Measurements from ENCODE around the gene CD19. TPM values are rescaled to one million over a fixed set of nuclear protein-coding genes. Genes with fewer than 3 reads are reported as not detected.
"Not testable (repeated sequence)": the region's sequence is repeated elsewhere in the genome, so short reads cannot be mapped to it uniquely, and the experiment has no call there.

Gene CD19
- total RNA-seq, 2 donors from 2014 or later: 0.64 to 1.2 TPM

DNA sequence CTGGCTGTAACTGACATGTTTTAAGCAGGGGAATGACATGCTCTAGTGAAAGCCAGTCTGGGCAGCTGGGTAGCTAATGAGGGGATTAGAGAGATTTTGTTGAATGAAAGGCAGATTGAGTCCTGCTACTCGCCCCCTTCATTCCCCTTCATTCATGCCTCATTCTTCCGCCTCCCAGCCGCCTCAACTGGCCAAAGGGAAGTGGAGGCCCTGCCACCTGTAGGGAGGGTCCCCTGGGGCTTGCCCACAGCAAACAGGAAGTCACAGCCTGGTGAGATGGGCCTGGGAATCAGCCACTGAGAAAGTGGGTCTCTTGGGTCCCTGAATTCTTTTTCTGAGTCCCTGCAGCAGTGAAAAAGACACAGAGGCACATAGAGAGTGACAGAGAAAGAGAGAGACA is 1.1 kb upstream of the CD19 start:
- intact Hi-C loops (cut with DNase I, micrococcal nuclease): no loop called here
- ATAC-seq (no peak), DNase-seq (peak in 1 of 2 donors; percentile 20)

DNA sequence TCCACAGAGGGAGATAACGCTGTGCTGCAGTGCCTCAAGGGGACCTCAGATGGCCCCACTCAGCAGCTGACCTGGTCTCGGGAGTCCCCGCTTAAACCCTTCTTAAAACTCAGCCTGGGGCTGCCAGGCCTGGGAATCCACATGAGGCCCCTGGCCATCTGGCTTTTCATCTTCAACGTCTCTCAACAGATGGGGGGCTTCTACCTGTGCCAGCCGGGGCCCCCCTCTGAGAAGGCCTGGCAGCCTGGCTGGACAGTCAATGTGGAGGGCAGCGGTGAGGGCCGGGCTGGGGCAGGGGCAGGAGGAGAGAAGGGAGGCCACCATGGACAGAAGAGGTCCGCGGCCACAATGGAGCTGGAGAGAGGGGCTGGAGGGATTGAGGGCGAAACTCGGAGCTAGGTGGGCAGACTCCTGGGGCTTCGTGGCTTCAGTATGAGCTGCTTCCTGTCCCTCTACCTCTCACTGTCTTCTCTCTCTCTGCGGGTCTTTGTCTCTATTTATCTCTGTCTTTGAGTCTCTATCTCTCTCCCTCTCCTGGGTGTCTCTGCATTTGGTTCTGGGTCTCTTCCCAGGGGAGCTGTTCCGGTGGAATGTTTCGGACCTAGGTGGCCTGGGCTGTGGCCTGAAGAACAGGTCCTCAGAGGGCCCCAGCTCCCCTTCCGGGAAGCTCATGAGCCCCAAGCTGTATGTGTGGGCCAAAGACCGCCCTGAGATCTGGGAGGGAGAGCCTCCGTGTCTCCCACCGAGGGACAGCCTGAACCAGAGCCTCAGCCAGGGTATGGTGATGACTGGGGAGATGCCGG is 769 bp downstream of the CD19 start:
- DNase-seq: no peak
- no peak for ATAC-seq
- intact Hi-C loops (cut with DNase I, micrococcal nuclease): no loop called here

DNA sequence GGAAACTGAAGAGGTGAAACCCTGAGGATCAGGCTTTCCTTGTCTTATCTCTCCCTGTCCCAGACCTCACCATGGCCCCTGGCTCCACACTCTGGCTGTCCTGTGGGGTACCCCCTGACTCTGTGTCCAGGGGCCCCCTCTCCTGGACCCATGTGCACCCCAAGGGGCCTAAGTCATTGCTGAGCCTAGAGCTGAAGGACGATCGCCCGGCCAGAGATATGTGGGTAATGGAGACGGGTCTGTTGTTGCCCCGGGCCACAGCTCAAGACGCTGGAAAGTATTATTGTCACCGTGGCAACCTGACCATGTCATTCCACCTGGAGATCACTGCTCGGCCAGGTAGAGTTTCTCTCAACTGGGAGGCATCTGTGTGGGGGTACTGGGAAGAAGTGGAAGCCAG is 1.4 kb downstream of the CD19 start:
- intact Hi-C loops (cut with DNase I, micrococcal nuclease): no loop called here
- DNase-seq (no peak), ATAC-seq (no peak)

DNA sequence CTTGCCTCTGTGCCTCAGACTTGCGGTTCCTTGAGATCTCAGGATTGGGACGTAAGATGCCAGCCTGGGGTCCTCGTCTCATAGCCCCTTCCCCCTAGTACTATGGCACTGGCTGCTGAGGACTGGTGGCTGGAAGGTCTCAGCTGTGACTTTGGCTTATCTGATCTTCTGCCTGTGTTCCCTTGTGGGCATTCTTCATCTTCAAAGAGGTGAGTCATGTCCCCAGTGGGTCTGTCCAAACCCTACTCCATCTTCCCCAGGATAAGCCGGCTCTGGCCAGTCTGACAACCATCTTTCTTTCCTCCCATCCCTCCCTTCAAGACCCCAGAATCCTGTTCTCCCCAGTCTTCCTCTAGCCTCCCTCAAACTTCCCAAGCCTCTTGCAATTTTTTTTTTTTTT is 3.6 kb downstream of the CD19 start:
- intact Hi-C loops (cut with DNase I, micrococcal nuclease): no loop called here
- DNase-seq (no peak), ATAC-seq (no peak)

DNA sequence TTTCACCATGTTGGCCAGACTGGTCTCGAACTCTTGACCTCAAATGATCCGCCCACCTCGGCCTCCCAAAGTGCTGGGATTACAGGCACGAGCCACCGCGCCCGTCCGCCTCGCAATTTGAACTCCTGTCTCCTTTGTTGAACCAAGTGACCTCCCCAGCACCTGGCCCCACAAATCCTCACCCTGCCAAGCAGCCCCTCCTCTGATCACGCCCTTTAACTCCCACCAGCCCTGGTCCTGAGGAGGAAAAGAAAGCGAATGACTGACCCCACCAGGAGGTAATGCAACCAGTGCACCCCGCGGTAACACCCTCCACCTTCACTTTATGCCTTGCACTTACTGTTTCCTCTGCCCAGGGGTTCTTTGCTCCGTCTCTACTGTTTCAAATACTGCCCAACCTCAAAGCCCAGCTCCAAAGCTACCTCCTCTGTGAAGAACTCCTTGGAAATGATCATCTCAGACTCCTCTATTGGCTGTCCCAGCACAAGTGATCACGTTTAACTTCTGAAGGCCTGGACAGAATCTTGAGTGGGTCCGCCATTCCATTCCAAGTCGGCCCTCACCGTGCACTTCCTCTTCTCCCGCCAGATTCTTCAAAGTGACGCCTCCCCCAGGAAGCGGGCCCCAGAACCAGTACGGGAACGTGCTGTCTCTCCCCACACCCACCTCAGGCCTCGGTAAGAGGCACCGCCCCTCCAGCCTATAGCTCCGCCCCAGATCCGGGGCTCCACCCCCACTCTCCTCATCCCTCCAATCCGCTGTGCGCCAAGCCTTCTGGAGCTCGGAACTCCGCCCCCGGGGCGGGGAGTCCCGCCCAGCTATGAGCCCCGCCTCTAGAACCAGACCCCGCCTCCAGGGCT is 4.4 kb downstream of the CD19 start:
- intact Hi-C loops (cut with DNase I, micrococcal nuclease): no loop called here
- DNase-seq (peak; percentile 88 to 92), ATAC-seq (peak; percentile 99)

DNA sequence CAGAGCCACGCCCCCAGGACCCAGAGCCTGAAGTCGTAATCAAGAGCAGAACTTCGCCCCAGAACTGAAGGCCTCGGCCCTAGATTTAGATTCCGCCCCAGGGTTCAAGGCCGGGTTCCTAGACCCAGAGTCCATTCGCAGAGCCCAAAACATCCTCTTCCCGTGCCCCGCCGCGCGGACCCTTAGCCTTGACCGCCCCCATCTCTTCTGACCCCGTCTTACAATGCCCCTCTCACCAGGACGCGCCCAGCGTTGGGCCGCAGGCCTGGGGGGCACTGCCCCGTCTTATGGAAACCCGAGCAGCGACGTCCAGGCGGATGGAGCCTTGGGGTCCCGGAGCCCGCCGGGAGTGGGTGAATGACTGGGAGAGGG is 5.0 kb downstream of the CD19 start:
- ATAC-seq: no peak
- intact Hi-C loops (cut with DNase I, micrococcal nuclease): no loop called here
- DNase-seq: no peak

DNA sequence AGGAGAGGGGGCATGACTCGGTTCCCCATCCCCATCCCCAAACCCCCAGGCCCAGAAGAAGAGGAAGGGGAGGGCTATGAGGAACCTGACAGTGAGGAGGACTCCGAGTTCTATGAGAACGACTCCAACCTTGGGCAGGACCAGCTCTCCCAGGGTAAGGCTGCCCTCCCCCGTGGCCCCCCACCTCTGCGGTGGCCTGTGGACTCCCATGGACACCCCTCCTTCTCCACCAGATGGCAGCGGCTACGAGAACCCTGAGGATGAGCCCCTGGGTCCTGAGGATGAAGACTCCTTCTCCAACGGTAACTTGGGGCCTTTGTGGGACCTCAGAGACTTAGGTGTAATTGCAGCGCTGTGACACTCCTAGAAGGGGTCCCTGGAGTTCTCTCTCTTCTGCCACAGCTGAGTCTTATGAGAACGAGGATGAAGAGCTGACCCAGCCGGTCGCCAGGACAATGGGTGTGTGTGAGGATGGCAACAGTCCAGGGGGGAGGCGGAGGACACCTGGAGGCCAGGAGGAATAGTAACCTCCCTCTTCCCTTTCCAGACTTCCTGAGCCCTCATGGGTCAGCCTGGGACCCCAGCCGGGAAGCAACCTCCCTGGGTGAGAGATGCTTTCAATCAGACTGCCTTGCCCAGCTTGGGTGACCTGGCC is 5.6 kb downstream of the CD19 start:
- DNase-seq (no peak), ATAC-seq (no peak)
- intact Hi-C loops (cut with DNase I, micrococcal nuclease): no loop called here

DNA sequence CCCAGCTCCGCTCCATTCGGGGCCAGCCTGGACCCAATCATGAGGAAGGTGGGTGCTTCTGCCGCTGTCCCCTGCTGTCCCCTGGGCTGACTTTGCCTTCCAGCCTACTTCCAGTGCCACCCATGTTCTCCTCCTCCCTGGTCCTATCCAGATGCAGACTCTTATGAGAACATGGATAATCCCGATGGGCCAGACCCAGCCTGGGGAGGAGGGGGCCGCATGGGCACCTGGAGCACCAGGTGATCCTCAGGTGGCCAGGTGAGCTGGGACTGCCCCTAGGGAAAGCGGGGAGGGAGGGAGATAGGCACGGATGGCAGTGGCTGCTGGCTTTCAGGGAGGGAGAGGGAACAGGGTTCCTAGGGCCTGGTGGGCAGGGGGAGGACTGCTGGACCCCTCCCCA is 7.0 kb downstream of the CD19 start:
- ATAC-seq (no peak), DNase-seq (no peak)
- intact Hi-C loops (cut with DNase I, micrococcal nuclease): no loop called here

DNA sequence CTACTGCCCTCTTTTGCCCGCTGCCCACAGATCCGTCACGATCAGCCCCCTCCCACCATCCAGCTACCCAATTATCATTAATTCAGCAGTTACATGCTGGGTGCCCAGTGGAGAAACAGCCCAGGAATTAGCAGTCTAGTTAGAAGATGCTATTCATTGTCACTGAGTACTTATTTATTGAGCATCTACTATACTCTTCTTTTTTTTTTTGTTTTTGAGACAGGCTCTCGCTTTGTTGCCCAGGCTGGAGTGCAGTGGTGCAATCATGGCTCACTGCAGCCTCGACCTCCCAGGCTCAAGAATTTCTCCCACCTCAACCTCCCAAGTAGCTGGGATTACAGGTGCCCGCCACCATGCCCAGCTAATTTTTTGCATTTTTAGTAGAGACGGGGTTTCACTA is 8.1 kb downstream of the CD19 start:
- intact Hi-C loops (cut with DNase I, micrococcal nuclease); DNase-seq; ATAC-seq: not testable (repeated sequence)

DNA sequence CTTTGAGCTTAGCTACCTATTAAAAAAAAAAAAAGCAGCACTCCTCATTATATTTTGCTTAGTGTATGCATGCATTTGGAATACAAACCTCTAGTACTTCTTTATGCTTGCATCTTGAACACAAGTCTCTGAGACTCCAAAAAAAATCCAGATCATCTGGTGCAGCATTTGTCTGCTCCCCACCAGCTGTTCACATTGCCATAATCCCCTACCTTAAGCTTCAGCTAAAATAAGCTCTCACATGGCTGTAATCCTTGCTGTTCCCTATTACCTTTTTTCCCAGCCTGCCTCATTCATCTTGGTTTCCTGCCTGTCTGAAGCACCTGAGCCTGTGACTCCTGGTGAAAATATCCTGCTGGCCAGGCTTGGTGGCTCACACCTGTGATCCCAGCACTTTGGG is 11.5 kb downstream of the CD19 start:
- intact Hi-C loops (cut with DNase I, micrococcal nuclease): no loop called here

DNA sequence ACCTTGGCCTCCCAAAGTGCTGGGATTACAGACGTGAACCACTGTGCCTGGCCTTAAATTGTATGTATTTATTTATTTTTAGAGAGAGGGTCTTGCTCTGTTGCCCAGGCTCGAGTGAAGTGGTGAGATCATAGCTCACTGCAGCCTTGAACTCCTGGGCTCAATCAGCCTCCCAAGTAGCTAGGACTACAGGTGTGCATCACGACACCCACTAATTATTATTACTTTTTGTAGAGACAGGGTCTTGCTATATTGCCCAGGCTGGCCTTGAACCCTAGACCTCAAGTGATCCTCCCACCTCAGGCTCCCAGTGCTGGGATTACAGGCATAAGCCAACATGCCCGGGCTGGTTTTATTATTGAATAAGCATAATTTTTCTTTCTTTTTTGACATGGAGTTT is 14.9 kb downstream of the CD19 start:
- DNase-seq (no peak), ATAC-seq (no peak)
- intact Hi-C loops (cut with DNase I, micrococcal nuclease): no loop called here

More for the DNA sequence above, 11.5 kb downstream of the CD19 start:
- ATAC-seq: no peak
- no peak for DNase-seq

DNA sequence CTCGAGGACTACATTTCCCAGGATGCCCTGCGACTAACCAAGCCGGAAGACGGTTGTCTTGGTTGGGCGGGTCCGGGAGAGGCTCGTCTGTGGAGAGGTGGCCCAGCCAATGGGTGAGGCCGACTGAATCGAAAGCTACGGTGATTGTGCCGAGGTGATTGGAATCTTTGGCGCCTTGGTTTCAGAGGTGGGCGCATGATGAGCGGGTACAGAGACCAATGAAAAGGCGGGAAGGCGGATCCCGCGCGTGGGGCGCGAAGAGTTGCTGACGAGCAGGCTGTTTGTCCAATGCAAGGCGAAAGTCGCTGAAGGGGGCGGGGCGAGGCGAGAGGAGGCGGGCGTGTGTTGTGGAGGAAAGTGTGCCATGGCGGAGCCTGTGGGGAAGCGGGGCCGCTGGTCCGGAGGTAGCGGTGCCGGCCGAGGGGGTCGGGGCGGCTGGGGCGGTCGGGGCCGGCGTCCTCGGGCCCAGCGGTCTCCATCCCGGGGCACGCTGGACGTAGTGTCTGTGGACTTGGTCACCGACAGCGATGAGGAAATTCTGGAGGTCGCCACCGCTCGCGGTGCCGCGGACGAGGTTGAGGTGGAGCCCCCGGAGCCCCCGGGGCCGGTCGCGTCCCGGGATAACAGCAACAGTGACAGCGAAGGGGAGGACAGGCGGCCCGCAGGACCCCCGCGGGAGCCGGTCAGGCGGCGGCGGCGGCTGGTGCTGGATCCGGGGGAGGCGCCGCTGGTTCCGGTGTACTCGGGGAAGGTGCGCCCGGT is 19.1 kb downstream of the CD19 start, which contains the start of gene NFATC2IP:
Gene NFATC2IP, plus strand, starts transcription at position 290 of the 762 bp plus-strand sequence. Its CDS starts 75 bp downstream, at position 365.
- intact Hi-C loops (cut with DNase I, micrococcal nuclease): no loop called here
- DNase-seq: peak; percentile 100
- ATAC-seq: peak; percentile 90

DNA sequence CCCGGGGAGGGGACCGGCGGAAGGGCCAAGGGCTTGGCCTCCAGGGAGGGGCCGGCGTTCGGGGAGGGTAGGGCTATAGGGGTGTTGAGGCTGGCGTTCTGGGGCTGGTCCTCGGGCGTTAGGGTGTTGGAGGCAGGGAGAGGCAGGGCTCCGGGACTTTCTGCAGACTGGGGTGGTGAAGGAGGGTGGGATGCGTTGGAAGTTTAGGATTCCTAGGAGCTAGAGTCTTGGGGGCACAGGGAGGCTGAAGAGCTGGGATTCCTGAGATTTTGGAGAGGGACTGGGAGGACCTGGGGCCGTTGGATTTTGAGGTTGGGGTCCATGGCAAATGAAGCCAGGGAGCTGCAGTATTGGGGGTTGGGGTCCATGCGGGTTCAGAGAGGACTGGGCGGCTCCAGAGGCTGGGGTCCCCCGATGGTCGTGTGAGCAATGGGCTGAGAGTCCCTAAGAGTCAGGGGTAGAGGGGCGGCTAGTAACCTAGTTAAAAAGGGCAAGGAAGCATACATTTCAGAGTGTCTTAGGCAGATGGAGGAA is 19.7 kb downstream of the CD19 start:
- DNase-seq (peak; percentile 64 to 73), ATAC-seq (peak; percentile 71)
- intact Hi-C loops (cut with DNase I, micrococcal nuclease): no loop called here

DNA sequence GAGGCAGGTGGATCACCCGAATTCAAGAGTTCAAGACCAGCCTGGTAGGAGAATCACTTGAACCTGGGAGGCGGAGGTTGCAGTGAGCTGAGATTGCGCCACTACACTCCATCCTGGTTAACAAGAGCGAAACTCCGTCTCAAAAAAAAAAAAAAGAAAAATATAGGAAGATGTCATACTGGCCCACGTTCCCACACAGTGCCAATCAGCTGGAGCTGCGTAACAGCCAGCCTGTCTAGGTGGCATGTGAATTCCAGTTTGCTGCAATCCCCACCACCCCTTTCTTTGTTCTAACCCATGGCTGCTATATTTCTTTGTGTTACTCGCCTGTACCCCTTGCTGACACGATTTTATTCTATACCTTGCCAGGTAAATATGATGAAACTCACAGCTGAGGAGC is 26.4 kb downstream of the CD19 start:
- ATAC-seq: no peak
- DNase-seq: no peak
- intact Hi-C loops (cut with DNase I, micrococcal nuclease): no loop called here

DNA sequence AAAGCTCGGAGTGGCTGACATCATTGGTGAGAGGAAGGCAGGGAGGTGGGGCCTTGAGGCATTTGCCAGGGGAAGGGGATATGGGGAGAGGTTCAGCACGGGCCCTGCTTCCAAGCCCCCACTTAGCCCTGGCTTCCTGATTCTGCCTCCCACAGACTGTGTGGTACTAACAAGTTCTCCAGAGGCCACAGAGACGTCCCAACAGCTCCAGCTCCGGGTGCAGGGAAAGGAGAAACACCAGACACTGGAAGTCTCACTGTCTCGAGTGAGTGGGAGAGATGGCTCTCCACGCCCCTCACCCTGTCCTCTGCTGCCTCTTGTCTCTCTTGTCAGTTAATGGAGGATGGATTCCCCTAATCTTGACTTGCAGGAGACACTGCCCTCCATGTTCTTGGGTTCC is 27.1 kb downstream of the CD19 start:
- DNase-seq (no peak), ATAC-seq (no peak)
- intact Hi-C loops (cut with DNase I, micrococcal nuclease): no loop called here

DNA sequence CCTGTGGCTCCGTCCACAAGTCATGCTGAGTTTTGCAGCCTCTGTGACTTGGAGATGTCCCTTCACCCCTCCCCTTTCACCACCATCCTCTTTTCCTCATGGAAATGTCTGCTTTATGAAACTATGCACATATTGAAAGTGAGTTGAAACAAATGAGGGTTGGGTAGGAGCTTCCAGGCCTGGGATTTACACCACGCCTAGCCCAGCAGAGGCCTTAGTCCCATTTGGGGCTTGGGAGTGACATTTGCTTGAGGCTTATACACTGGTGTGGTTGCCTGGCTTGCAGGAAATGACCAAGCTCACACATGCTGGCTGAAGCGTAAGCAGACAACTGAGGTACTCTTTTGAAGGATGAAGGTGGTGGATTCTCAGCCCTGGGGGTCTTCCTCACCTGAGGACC is 32.3 kb downstream of the CD19 start:
- intact Hi-C loops (cut with DNase I, micrococcal nuclease): no loop called here
- DNase-seq (no peak), ATAC-seq (no peak)

DNA sequence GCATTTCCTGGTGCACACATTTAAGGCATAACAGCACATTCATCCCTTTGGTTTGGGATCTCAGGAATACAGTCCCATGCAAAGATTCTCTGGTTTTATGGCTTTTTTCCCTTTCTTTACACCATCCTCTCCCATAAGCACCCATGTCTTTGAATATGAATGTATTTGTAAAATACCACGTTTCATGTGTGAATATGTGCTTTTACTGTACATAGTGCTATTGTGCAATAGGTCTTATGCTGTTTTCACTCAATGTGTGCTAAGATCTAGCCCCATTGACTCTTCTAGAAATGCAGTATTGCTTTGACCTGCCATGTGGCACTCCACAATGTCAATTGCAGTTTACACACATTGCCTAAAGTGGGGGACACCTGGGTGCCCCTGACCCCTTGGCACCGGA is 32.7 kb downstream of the CD19 start:
- ATAC-seq (no peak), DNase-seq (no peak)
- intact Hi-C loops (cut with DNase I, micrococcal nuclease): no loop called here

DNA sequence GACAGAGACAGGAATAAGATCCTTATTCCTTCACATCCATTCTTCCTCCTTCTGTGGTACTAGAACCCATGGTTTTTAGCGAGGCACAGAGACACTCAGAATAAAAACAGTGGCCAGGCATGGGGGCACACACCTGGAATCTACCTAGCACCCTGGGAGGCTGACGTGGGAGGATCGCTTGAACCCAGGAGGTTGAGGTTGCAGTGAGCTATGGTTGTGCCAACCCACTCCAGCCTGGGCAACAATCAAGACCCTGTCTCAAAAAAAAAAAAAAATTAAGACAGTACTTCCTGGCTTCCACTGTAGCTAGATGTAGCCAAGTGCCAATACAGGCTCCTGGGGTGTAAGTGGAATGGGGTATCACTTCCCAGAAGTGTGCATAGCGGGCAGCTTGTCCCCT is 35.4 kb downstream of the CD19 start:
- no peak for ATAC-seq
- intact Hi-C loops (cut with DNase I, micrococcal nuclease): no loop called here
- no peak for DNase-seq

DNA sequence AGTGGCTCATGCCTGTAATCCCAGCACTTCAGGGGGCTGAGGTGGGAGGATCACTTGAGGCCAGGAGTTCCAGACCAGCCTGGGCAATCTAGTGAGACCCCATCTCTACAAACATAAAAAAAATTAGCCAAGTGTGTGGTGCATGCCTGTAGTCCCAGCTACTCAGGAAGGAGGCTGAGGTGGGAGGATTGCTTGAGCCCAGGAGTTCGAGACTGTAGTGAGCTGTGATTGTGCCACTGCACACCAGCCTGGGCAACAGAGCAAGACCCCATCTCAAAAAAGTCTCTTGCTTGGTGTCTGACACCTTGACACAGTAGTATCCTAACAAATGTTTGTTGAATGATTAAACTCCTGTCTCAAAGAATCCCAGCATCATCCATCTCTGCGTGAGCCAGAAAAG is 37.9 kb downstream of the CD19 start:
- intact Hi-C loops (cut with DNase I, micrococcal nuclease); ATAC-seq; DNase-seq: not testable (repeated sequence)
